Measurements from ENCODE around the gene KXD1. TPM values are rescaled to one million over a fixed set of nuclear protein-coding genes. Genes with fewer than 3 reads are reported as not detected.
A peak's percentile ranks its signal among the peaks of the same experiment; 100 is the strongest.

KXD1 gene
- total RNA-seq, 1 donor: 104 TPM

DNA sequence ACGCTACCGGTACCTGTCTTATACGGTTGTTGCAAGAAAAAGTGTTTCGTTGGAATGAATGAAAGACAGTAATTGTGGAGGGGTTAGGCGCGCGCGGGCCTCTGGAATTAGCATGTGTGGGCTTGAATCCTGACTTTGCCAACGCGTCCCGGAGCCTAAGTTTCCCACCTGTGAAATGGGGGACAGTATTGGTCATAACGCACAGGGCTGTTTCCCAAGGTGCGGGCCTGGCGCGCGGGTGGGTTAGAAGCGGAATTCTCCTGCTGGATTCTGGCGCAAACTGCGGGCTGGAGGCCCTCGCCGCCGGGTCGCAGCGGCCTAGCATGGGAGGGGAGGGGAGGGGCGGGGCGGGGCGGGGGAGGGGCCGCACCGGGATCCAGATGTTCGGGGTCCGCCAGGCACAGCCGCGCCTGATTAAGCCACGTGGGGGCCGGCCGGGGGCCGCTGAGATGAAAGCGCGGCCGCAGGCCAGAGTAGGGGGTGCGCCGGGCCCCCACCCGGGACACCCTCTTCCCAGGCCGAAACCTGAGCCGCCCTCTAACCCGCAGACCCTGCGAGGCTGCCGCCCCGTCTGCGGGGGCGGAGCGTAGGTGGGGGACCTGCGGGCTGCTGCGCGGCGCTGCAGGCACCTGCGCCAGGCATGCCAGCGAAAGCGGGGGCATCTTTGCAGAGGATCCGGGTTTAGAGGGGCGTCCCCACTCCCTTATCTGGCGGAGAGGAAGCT lies 53.8 kb downstream of the KXD1 start:
- no peaks in the 10 kb centered on the region for H3K36me3 ChIP-seq (ENCODE audit: insufficient read depth, low read length)
- no peak overlapping the region for H2AFZ ChIP-seq (ENCODE audit: low read length)
- H3K4me3 ChIP-seq (ENCODE audit: insufficient read depth, low read length): no peak overlapping the region
- no peaks in the 10 kb centered on the region for H4K20me1 ChIP-seq (ENCODE audit: insufficient read depth, low read length)
- H3K4me1 ChIP-seq (ENCODE audit: insufficient read depth, low read length): peaks cover 6% of the 10 kb centered on the region
- TF ChIP-seq CTCF (IDR thresholded peaks at IDR 0.05; ENCODE audit: extremely low read depth, low read depth, low read length): no peak
- no peaks in the 10 kb centered on the region for H3K79me2 ChIP-seq (ENCODE audit: insufficient read depth, low read length)
- H3K27ac ChIP-seq (ENCODE audit: low read depth, low read length): no peak overlapping the region
- peaks cover 71% of the 10 kb centered on the region for H3K27me3 ChIP-seq (ENCODE audit: insufficient read depth, low read length)
- peak overlapping the region; percentile 70 for H3K4me2 ChIP-seq (ENCODE audit: insufficient read depth, low read length)
- peak; percentile 71 for DNase-seq (ENCODE audit: insufficient read length, low spot score, missing footprints)
- no peaks in the 10 kb centered on the region for H3K9me3 ChIP-seq (ENCODE audit: low read depth, low read length)

DNA sequence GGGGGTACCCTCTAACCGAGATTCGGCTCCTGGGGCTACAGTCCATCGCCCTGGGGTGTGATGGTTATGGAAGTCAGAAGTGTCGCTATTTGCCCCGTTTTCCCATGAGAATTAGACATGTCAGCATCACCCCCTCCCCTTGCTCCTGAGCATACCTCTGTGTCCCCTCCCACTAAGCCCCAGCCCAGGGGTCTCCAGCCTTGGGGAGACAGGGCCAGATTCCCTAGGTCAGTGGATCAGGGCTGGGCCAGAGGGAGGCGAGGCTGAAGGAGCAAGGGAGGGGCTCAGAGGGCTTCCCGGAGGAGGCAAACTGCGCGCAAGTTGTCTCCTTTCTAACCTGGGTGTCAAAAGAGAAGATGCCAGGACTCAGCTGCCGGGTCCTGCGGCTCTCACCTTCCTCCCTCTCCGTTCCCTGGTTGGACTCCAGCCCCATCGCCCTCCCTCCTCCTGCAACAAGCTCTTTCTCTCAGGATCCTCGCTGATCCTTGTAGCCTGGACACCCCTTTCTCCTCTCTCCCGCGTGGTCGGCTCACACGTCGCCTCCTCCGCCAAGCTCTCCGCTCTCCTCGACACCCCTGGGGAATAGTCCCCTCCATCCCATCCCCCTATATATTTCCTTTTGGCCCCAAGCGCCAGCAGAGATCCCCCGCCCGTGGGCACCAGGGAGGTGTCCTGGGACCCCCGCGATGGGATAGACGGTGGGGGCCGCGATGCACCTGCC lies 54.5 kb downstream of the KXD1 start:
- H2AFZ ChIP-seq (ENCODE audit: low read length): peak overlapping the region; percentile 41
- H3K27me3 ChIP-seq (ENCODE audit: insufficient read depth, low read length): peaks cover 70% of the 10 kb centered on the region
- H3K4me3 ChIP-seq (ENCODE audit: insufficient read depth, low read length): peak overlapping the region; percentile 69

GRCh38 chr19:18612772-18613588 lies 55.3 kb downstream of the KXD1 start, which contains the start of gene TMEM59L:
Gene TMEM59L, plus strand, starts transcription at chr19:18612870. Its CDS starts 89 bp downstream, at chr19:18612959.
- peak; percentile 95 for DNase-seq (ENCODE audit: insufficient read length, low spot score, missing footprints)

More for the DNA sequence above, 54.5 kb downstream of the KXD1 start:
- DNase-seq (ENCODE audit: insufficient read length, low spot score, missing footprints): peak; percentile 89
- Histone ChIP-seq H3K9me3 (ENCODE audit: low read depth, low read length) (no peaks in the 10 kb centered on the region), H3K4me1 (ENCODE audit: insufficient read depth, low read length) (peaks cover 6% of the 10 kb centered on the region), H3K4me2 (ENCODE audit: insufficient read depth, low read length) (peak overlapping the region; percentile 70), H4K20me1 (ENCODE audit: insufficient read depth, low read length) (no peaks in the 10 kb centered on the region), H3K36me3 (ENCODE audit: insufficient read depth, low read length) (no peaks in the 10 kb centered on the region), H3K27ac (ENCODE audit: low read depth, low read length) (no peak overlapping the region), H3K79me2 (ENCODE audit: insufficient read depth, low read length) (no peaks in the 10 kb centered on the region)
- no peak for TF ChIP-seq CTCF (IDR thresholded peaks at IDR 0.05; ENCODE audit: extremely low read depth, low read depth, low read length)

More at GRCh38 chr19:18612772-18613588, 55.3 kb downstream of the KXD1 start, which contains the start of gene TMEM59L:
- H3K4me2 ChIP-seq (ENCODE audit: insufficient read depth, low read length): peak within 1 kb of the TSS; percentile 70
- H4K20me1 ChIP-seq (ENCODE audit: insufficient read depth, low read length): no peaks in the 10 kb centered on the region
- H3K79me2 ChIP-seq (ENCODE audit: insufficient read depth, low read length): no peaks in the 10 kb centered on the region
- no peaks in the 10 kb centered on the region for H3K9me3 ChIP-seq (ENCODE audit: low read depth, low read length)
- H3K36me3 ChIP-seq (ENCODE audit: insufficient read depth, low read length): no peaks in the 10 kb centered on the region
- no peak for TF ChIP-seq CTCF (IDR thresholded peaks at IDR 0.05; ENCODE audit: extremely low read depth, low read depth, low read length)
- H3K4me1 ChIP-seq (ENCODE audit: insufficient read depth, low read length): peaks cover 6% of the 10 kb centered on the region
- no peak within 1 kb of the TSS for H3K27ac ChIP-seq (ENCODE audit: low read depth, low read length)
- H3K4me3 ChIP-seq (ENCODE audit: insufficient read depth, low read length): peak within 1 kb of the TSS; percentile 69
- peak within 1 kb of the TSS; percentile 47 for H2AFZ ChIP-seq (ENCODE audit: low read length)
- peaks cover 63% of the 10 kb centered on the region for H3K27me3 ChIP-seq (ENCODE audit: insufficient read depth, low read length)
